IMR-90 (cell line): Measurements from ENCODE around the gene PADI6. TPM values are rescaled to one million over a fixed set of nuclear protein-coding genes. Genes with fewer than 3 reads are reported as not detected.

Source experiments
- ATAC-seq: fragments of 200-7000 bp; cut with Tn5 transposase; 2 replicates; pipeline ENCODE4 v1.9.1; 2020; ENCODE audit warnings: low read depth, mild to moderate bottlenecking, moderate library complexity
- BruUV-seq: library from RNA; stranded (reverse); fragments of 400-500 nt; replicated peaks from 2 replicates; lab custom pipeline; 2021; lab: Mats Ljungman, UMichigan
- CTCF ChIA-PET: fragments of 300-600 bp; formaldehyde crosslinking; extraction: SDS; loops from one replicate; lab custom pipeline; 2021; ENCODE audit warnings: antibody characterized with exemption; lab: Yijun Ruan, JAX
- POLR2A ChIA-PET: fragments of 300-600 bp; sonication (Branson Sonifier 250); formaldehyde crosslinking; loops from one replicate; lab custom pipeline; 2022; ENCODE audit warnings: antibody characterized with exemption; ENCODE audit not compliant: unreplicated experiment; lab: Charles Lee
- DNase-seq: peaks from one replicate; pipeline ENCODE4 v3.0.0; 2013
- H2AFZ ChIP-seq: replicated peaks from 2 replicates; pipeline ENCODE3; 2013; ENCODE audit warnings: low read length, mild to moderate bottlenecking; ENCODE audit not compliant: poor library complexity
- H2AK5ac ChIP-seq: 2 replicates; pipeline ENCODE4 v1.6.1; 2013; ENCODE audit warnings: low read depth, low read length, inconsistent platforms
- H2AK9ac ChIP-seq: replicated peaks from 2 replicates; pipeline ENCODE3; 2013; ENCODE audit warnings: mild to moderate bottlenecking, low read depth, low read length, moderate library complexity; ENCODE audit not compliant: poor library complexity
- H2BK120ac ChIP-seq: 2 replicates; pipeline ENCODE4 v1.6.1; 2013; ENCODE audit warnings: low read depth, low read length, inconsistent platforms
- H2BK15ac ChIP-seq: 3 replicates; pipeline ENCODE4 v1.6.1; 2013; ENCODE audit warnings: low read depth, low read length, inconsistent platforms
- H2BK20ac ChIP-seq: 2 replicates; pipeline ENCODE4 v1.6.1; 2013; ENCODE audit warnings: low read depth, mild to moderate bottlenecking, inconsistent platforms, low read length, moderate library complexity
- H2BK5ac ChIP-seq: 2 replicates; pipeline ENCODE4 v1.6.1; 2013; ENCODE audit warnings: mild to moderate bottlenecking, low read depth, low read length, inconsistent platforms; ENCODE audit not compliant: poor library complexity, severe bottlenecking
- H3K14ac ChIP-seq: replicated peaks from 2 replicates; pipeline ENCODE4 v1.6.1; 2013; ENCODE audit warnings: low read depth, low read length, inconsistent platforms
- H3K18ac ChIP-seq: 2 replicates; pipeline ENCODE4 v1.6.1; 2013; ENCODE audit warnings: low read depth, low read length, control low read depth
- H3K23ac ChIP-seq: 2 replicates; pipeline ENCODE4 v1.6.1; 2013; ENCODE audit warnings: low read depth, low read length, inconsistent platforms
- H3K27ac ChIP-seq: 2 replicates; pipeline ENCODE4 v1.5.1; 2013; ENCODE audit warnings: mild to moderate bottlenecking, control low read depth, low read length; ENCODE audit not compliant: insufficient read depth
- H3K27me3 ChIP-seq: 2 replicates; pipeline ENCODE4 v1.6.1; 2013; ENCODE audit warnings: low read length; ENCODE audit not compliant: control insufficient read depth, insufficient read depth
- H3K36me3 ChIP-seq: 2 replicates; pipeline ENCODE4 v1.6.1; 2013; ENCODE audit warnings: low read length, mixed read lengths; ENCODE audit not compliant: control insufficient read depth, insufficient read depth
- H3K4ac ChIP-seq: 2 replicates; pipeline ENCODE4 v1.6.1; 2013; ENCODE audit warnings: low read depth, low read length, inconsistent platforms
- H3K4me1 ChIP-seq: 2 replicates; pipeline ENCODE4 v1.6.1; 2013; ENCODE audit warnings: low read length, mixed read lengths; ENCODE audit not compliant: control insufficient read depth, insufficient read depth
- H3K4me2 ChIP-seq: 2 replicates; pipeline ENCODE4 v1.6.1; 2013; ENCODE audit warnings: low read depth, mild to moderate bottlenecking, control low read depth, low read length, moderate library complexity
- H3K4me3 ChIP-seq: 2 replicates; pipeline ENCODE4 v1.5.1; 2013; ENCODE audit warnings: low read depth, mild to moderate bottlenecking, control low read depth, low read length, moderate library complexity; ENCODE audit not compliant: insufficient read depth
- H3K56ac ChIP-seq: 2 replicates; pipeline ENCODE4 v1.6.1; 2013; ENCODE audit warnings: low read length, inconsistent platforms; ENCODE audit not compliant: insufficient read depth; ENCODE audit errors: extremely low read depth
- H3K79me1 ChIP-seq, 2 experiments: 2 replicates each; pipeline ENCODE4 v1.6.1; 2013; ENCODE audit warnings: low read length in 2 of 2, inconsistent platforms in 1 of 2, low read depth in 1 of 2
- H3K9ac ChIP-seq: 2 replicates; pipeline ENCODE4 v1.6.1; 2013; ENCODE audit warnings: low read depth, low read length, control low read depth
- H3K9me1 ChIP-seq: 2 replicates; pipeline ENCODE4 v1.6.1; 2013; ENCODE audit warnings: low read length, inconsistent platforms; ENCODE audit not compliant: insufficient read depth
- H3K9me3 ChIP-seq: 2 replicates; pipeline ENCODE4 v1.6.1; 2013; ENCODE audit warnings: low read length; ENCODE audit not compliant: control insufficient read depth, insufficient read depth
- H4K20me1 ChIP-seq: 2 replicates; pipeline ENCODE4 v1.6.1; 2013; ENCODE audit warnings: low read length, inconsistent platforms; ENCODE audit not compliant: insufficient read depth
- H4K5ac ChIP-seq: 2 replicates; pipeline ENCODE4 v1.6.1; 2013; ENCODE audit warnings: mild to moderate bottlenecking, low read depth, low read length, control low read depth
- H4K8ac ChIP-seq, 2 experiments: 2 replicates each; pipeline ENCODE4 v1.6.1; 2013; ENCODE audit warnings: low read depth in 2 of 2, low read length in 2 of 2, control low read depth in 1 of 2, inconsistent platforms in 1 of 2
- H4K91ac ChIP-seq: 2 replicates; pipeline ENCODE4 v1.6.1; 2013; ENCODE audit warnings: low read depth, low read length, inconsistent platforms; ENCODE audit not compliant: insufficient read depth
- BHLHE40 ChIP-seq: fragments of 150-350 bp; IDR thresholded peaks from 2 replicates; pipeline ENCODE4 v1.6.1; 2016; ENCODE audit warnings: mild to moderate bottlenecking, low read depth, low read length
- CHD1 ChIP-seq: IDR thresholded peaks from 2 replicates; pipeline ENCODE4 v1.6.1; 2012; ENCODE audit warnings: low read depth, low read length, improper control_type of control experiment
- MAFK ChIP-seq: IDR thresholded peaks from 2 replicates; pipeline ENCODE4 v1.6.1; 2012; ENCODE audit warnings: low read depth, low read length, improper control_type of control experiment
- MXI1 ChIP-seq: IDR thresholded peaks from 2 replicates; pipeline ENCODE4 v1.6.1; 2012; ENCODE audit warnings: low read depth, mild to moderate bottlenecking, low read length, moderate library complexity, borderline replicate concordance
- RCOR1 ChIP-seq: IDR thresholded peaks from 2 replicates; pipeline ENCODE4 v1.6.1; 2012; ENCODE audit warnings: mild to moderate bottlenecking, low read length, improper control_type of control experiment; ENCODE audit not compliant: insufficient replicate concordance
- SMC3 ChIP-seq: fragments of 150-350 bp; IDR thresholded peaks from 2 replicates; pipeline ENCODE4 v1.6.1; 2016; ENCODE audit warnings: low read depth, mild to moderate bottlenecking, antibody characterized with exemption, low read length, moderate library complexity
- WGBS, 2 experiments: methylation state at CpG; one replicate each; pipeline versions ENCODE4 v1.1.5 to v1.1.7; 2013; ENCODE audit warnings: missing lambda C conversion rate in 2 of 2; ENCODE audit not compliant: insufficient read length in 1 of 2; ENCODE audit errors: extremely low coverage in 2 of 2; 5-methylcytosine and 5-hydroxymethylcytosine counted together
- dilution Hi-C: fragments of 300-500 bp; cut with HindIII; formaldehyde crosslinking; loops from one replicate; pipeline ENCODE4 v1.14.3; 2018; ENCODE audit warnings: low sequenced_read_pairs; ENCODE audit not compliant: unreplicated experiment
- in situ Hi-C: fragments of 300-500 bp; cut with MboI; formaldehyde crosslinking; loops from 3 replicates; pipeline ENCODE4 v1.14.3; 2019; ENCODE audit warnings: low sequenced_read_pairs, inconsistent platforms, mixed read lengths
- intact Hi-C: fragments of 100-400 bp; cut with micrococcal nuclease; formaldehyde crosslinking; loops from 2 replicates; pipeline ENCODE4 v1.10.0; 2022
- polyA plus RNA-seq, 3 experiments: library from polyadenylated mRNA; depleted of rRNA; stranded (reverse); fragments of >200 nt; gene quantifications; 2 replicates each; pipeline ENCODE4 v1.2.3, GENCODE V29; 2012; ENCODE audit warnings: low replicate concordance in 1 of 3
- total RNA-seq: library from RNA; depleted of rRNA; stranded (reverse); fragments of >200 nt; gene quantifications from 2 replicates; pipeline ENCODE4 v1.2.3, GENCODE V29; 2012
- TF ChIP-seq, protein P1 (sequence below): fragments of 150-350 bp; IDR thresholded peaks from 2 replicates; pipeline ENCODE4 v1.6.1; 2016; ENCODE audit warnings: low read depth, mild to moderate bottlenecking, low read length, moderate library complexity, borderline replicate concordance
- TF ChIP-seq, protein P2 (sequence below): fragments of 150-350 bp; IDR thresholded peaks from 2 replicates; pipeline ENCODE4 v1.6.1; 2017; ENCODE audit warnings: mild to moderate bottlenecking, antibody characterized with exemption, low read length, low read depth

The PADI6 gene
- total and polyA plus RNA-seq, 2 of the 4 experiments (the other 2 are of a cell fraction), result not detected

DNA sequence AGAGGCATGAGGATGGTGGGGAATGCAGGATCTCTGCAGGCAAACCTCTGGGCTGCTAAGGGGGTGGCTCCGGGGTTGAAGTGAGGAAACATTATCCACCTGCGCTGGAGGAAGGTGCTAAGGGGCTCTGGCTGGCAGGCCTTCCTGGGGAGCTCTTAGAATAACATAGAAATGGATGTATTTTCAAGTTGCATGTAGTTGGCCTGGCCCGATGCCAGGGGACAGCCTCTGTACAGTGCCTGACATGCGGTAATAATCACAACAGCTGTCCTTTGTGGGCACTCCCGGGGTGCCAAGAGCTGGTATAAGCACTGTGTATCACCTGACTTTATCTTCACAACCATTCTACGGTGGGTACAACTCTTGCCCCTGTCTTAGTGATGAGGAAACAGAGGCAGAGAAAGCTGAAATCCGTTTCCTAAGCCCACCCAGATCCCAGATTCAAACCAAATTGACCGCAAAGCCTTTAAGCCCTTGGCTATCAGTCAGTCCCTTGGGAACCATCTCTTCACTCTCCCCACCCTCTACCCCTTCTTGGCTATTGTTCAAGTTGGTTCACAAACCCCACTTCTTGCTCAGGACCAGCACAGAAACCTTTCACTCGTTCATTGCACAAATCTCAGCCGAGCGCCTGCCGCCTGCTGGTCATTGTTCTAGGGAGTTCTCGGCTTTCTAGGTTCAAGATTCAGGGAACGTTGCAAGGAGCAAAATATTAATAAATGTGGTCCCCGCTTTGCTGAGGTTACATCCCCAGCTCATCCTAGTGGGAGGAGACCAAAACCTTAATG, 33.1 kb upstream of the PADI6 start:
- no peak overlapping the region for H4K91ac ChIP-seq
- H4K5ac ChIP-seq, result no peak overlapping the region
- in situ Hi-C loops (loop anchor here (5.0 kb wide), 1 partner anchor 212 kb away; no protein-coding TSS in a partner anchor), dilution Hi-C loops (no loop called here), intact Hi-C loops (no loop called here)
- no peak overlapping the region for H3K4me3 ChIP-seq
- WGBS, 2 experiments, result 48% methylated on average over 5 of the region's 15 CpGs; no CpG with 5 or more reads in 1 of the 2 experiments
- no peak overlapping the region for H3K18ac ChIP-seq
- no peaks in the 10 kb centered on the region for H3K36me3 ChIP-seq
- H4K8ac ChIP-seq, result no peak overlapping the region
- H3K79me1 ChIP-seq, result no peaks in the 10 kb centered on the region
- no peak overlapping the region for H3K4me2 ChIP-seq
- H3K56ac ChIP-seq, result no peak overlapping the region
- TF ChIP-seq, protein P1, sequence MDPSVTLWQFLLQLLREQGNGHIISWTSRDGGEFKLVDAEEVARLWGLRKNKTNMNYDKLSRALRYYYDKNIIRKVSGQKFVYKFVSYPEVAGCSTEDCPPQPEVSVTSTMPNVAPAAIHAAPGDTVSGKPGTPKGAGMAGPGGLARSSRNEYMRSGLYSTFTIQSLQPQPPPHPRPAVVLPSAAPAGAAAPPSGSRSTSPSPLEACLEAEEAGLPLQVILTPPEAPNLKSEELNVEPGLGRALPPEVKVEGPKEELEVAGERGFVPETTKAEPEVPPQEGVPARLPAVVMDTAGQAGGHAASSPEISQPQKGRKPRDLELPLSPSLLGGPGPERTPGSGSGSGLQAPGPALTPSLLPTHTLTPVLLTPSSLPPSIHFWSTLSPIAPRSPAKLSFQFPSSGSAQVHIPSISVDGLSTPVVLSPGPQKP, result no peak
- TF ChIP-seq BHLHE40, result no peak
- TF ChIP-seq MAFK, result no peak
- no peak for TF ChIP-seq SMC3
- no peak for TF ChIP-seq CHD1
- no peak for TF ChIP-seq MXI1
- TF ChIP-seq, protein P2, sequence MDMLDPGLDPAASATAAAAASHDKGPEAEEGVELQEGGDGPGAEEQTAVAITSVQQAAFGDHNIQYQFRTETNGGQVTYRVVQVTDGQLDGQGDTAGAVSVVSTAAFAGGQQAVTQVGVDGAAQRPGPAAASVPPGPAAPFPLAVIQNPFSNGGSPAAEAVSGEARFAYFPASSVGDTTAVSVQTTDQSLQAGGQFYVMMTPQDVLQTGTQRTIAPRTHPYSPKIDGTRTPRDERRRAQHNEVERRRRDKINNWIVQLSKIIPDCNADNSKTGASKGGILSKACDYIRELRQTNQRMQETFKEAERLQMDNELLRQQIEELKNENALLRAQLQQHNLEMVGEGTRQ, result no peak
- TF ChIP-seq RCOR1, result no peak
- no TSS peak for BruUV-seq
- H3K14ac ChIP-seq, result no peak overlapping the region
- H3K4ac ChIP-seq, result no peak overlapping the region
- no peak overlapping the region for H2BK5ac ChIP-seq
- ChIA-PET CTCF (interaction anchor here (0.8 kb wide), 2 partner anchors 214 to 293 kb away, joined by 3 read pairs; no protein-coding TSS in a partner anchor), POLR2A (no interaction called here)
- no peak overlapping the region for H3K9ac ChIP-seq
- H2AFZ ChIP-seq, result no peak overlapping the region
- H2BK20ac ChIP-seq, result no peak overlapping the region
- H2AK9ac ChIP-seq, result no peak overlapping the region
- H3K9me3 ChIP-seq, result no peaks in the 10 kb centered on the region
- H3K4me1 ChIP-seq, result no peaks in the 10 kb centered on the region
- ATAC-seq (no peak), DNase-seq (no peak)
- no peaks in the 10 kb centered on the region for H3K9me1 ChIP-seq
- no peaks in the 10 kb centered on the region for H4K20me1 ChIP-seq
- H2AK5ac ChIP-seq, result no peak overlapping the region
- no peak overlapping the region for H3K23ac ChIP-seq
- no peak overlapping the region for H2BK15ac ChIP-seq
- H3K27me3 ChIP-seq, result peaks cover 13% of the 10 kb centered on the region
- H3K27ac ChIP-seq, result no peak overlapping the region
- H2BK120ac ChIP-seq, result no peak overlapping the region
